Activated CD4-positive, alpha-beta T cell treated with anti-CD3 and anti-CD28 coated beads, Interleukin-2, Interleukin-6, amounts not matched to agents 100 ng/mL and 50 ng/mL, durations not matched to agents 16 hours and 8 hours (primary cell): ENCODE results near the gene INSIG1.

ENCODE experiments used
- DNase-seq: peaks from one replicate; pipeline ENCODE4 v3.0.0-alpha.2; 2020

The INSIG1 gene

DNA sequence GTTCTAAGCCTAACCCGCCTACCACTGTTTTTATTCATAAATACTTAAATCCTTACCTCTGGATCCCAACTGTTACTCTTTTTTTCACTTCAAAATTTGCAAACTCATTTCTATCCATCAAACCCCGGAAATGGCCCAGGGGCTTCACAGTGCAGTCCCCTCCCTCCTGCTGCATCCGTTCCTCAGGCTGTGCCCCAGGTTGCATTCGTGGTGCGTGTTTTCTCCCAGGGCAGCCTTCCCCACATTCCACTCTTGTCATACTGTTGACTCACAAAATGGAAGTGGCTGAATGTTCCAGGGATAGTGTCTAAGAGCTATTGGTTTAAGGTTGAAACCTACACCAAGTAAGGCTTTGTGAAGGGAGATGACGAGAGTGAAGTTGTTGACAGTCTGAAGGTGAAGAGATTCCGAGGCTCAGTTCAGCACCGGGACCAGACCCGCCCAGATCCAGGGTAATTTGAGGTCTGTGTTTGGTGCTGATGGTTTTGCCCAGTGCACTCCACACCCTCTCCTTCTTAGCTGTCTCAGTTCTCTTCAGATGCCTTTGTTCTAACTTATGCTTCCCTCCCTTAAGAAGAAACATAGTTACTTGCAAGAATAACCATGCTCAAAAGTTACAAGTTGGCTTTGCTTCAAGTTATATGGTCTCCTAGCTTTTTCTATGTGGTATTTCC is 7.7 kb downstream of the INSIG1 start:
- DNase-seq: no peak

- DNase-seq: no peak
Observed at GRCh38 chr7:155306673-155307470, 9.2 kb downstream of the INSIG1 start.

DNA sequence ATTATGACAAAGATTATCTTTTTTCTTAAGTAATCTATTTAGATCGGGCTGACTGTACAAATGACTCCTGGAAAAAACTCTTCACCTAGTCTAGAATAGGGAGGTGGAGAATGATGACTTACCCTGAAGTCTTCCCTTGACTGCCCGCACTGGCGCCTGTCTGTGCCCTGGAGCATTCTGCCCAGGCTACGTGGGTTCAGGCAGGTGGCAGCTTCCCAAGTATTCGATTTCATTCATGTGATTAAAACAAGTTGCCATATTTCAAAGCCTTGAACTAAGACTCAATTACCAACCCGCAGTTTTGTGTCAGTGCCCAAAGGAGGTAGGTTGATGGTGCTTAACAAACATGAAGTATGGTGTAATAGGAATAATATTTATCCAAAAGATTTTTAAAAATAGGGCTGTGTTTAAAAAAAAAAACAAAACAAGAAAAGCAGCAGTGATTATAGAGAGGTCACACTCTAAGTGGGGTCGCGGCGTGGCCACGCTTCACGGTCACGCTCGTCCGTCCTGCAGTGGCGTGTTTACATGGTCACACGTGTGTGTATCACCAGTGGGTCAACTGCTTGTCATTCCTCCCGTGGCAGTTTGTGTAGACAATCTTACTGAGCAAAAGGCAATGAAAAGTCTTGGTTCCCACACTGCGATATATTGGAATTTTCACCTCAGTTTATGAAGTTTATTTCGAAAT is 10.8 kb downstream of the INSIG1 start:
- DNase-seq: no peak

- no peak for DNase-seq
Observed at GRCh38 chr7:155309021-155309338, 11.3 kb downstream of the INSIG1 start.

DNA sequence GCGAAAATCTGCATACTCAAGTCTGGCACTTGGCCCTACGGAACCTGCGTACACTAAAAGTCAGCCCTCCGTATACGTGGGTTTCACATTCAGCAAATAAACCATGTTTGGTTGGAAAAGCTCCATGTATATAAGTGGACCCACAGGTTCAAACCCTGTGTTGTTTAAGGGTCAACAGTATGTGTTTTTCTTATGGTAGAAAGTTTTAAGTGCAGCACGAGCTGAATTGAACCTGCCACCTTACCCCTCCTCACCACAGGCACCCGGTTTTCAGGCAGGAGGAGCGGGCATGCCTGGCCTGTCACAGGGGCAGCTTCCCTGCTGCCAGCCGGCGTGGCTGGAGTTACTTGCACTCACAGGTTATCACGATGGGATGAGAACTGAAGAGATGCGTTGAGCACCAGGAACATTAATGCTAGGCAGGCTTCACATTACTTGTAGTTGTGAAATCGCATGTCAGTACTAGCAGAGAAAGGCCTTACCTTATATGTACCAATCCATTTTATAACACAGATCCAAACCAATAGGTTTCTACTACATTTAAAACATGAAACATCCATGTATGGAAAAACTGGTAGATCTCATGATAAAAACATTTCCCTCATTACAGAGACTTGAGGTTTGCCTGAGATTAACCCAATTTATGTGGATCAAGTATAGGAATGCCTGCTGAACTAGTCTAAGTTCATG is 12.9 kb downstream of the INSIG1 start:
- no peak for DNase-seq

DNA sequence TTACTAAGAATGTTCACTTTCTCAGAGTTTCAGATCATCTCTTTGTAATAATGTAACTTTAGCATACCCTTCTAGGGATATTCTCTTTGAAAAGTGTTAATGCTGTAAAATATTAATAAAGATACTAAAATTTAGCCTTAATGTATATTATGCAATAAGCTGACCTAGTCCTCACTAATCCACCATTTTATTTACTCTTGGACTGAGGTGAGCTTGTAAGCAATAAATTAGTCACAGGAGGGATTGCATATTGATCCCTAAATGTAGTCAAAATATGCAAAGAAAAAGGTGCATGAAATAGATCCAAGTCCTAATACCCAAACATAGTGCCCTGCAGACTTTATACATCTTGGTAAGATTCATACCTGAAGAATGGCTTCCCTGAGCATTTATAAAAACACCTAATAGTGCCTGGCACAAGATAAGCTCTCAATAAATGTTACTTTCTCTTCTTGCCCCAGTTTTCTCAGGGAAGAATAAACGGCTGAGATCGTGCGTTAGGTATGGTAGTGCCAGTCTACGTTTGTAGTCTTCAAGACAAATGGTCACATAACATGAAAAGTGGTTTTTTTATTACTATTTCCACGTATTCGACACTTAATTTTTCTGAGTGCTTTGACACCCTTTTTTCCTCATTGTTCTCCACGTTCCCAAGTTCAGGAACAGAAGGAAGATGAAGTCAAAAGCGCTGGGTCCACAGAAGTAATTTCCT is 14.3 kb downstream of the INSIG1 start:
- DNase-seq: no peak

DNA sequence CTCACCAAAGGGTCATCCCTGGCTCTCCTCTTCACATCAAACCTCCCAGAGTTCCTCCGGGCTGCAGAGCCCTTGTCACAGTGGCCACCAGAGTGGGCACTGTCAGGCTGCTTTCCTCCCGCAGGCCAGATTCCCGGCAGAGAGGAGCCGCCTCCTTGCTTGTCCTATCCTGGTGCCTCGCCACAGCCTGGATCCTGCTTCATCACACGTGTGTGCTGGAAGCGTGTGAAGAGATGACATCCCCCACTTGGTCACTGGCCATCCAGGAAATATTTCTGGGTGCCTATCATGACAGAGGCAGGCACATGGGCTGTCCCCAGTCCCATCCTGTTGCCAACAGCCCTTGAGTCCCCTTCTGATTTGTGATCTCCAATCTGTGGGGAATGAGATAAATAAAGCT is 15.0 kb downstream of the INSIG1 start:
- DNase-seq: no peak

GRCh38 chr7:155313096-155313495 is 15.4 kb downstream of the INSIG1 start:
- no peak for DNase-seq

- no peak for DNase-seq
Observed at GRCh38 chr7:155315977-155316376, 18.3 kb downstream of the INSIG1 start.

DNA sequence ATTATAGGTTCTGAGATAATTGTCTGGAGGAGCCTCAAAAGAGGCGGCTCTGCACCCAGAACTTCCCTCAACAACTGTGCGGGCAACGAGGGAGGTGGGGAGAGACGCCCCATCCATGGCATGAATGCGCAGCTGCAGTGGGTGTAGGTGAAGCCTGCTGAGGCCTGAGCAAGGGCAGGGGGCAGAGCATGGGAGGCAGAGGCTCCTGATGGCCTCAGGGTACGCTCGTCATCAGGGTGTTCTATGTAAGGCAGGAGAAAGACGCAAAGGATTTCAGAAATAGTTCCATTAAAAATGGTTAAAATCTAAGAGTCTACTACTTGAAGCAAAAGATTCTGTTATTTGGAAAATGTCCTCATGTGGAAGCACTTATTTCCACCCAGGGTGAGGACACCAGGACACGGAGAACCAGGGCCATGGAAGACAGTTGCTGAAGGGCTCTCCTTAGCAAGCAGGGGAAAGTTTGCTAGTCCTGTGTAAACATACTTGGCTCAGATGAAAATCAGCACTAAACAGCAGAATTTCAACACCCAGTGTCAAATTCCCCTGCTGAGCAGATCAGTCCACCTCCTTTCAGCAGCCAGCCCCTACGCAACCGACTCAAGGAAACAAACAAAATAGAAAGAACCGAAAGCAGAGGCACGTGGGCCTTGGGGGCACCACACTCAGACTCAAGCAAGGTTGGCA is 18.9 kb downstream of the INSIG1 start:
- no peak for DNase-seq

DNA sequence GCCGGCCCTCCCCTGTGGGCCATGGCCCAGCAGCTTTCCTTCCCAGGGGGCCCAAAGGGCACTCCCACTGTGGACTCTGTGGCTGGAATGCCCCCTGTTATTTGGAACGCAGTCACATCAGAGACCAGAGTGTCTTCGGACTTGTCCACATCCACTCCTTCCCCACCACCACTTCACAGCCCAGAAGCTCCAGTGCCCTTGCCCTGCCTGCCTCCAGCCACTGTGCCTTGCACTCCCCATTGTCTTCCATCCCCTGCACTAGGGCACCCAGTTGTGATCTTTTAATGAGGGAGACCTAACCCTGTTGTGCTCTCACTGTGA is 19.4 kb downstream of the INSIG1 start:
- DNase-seq: no peak

DNA sequence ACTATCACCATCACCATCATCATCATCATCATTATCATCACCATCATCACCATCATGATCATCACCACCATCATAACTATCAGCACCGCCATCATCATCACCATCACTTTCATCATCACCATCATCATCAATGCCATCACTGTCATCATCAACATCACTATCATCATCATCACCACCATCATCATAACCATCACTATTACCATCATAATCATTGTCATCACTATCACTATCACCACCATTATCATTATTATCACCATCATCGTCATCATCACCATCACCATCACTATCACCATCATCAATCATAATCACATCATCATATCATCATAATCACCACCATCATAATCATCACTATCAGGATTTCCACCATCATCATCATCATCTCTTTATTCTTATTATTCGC is 20.6 kb downstream of the INSIG1 start:
- DNase-seq: no peak

GRCh38 chr7:155322530-155322929 is 24.9 kb downstream of the INSIG1 start:
- no peak for DNase-seq

DNA sequence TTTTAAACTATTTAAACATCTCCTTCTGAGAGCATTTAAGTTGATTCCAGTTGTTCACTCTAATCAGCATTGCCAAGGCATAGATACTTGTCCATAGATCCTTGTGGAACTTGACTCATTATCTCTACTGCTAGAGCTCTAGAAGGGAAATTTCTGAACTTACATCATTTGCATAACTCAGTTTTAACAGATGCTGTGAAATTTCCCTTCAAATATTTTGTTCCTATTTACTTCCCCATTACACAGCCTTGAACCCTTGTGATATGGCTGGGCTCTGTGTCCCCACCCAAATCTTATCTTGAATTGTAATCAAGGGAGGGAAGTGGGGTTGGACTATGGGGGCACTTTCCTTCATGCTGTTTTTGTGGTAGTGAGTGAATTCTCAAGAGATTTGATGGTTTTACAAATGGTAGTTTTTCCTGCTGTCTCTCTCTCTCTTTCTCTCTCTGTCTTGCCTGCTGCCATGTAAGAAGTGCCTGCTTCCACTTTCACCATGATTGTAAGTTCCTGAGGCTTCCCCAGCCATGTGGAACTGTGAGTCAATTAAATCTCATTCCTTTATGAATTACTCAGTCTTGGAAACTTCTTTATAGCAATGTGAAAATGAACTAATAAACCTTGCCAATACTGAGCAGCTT is 25.4 kb downstream of the INSIG1 start:
- DNase-seq: no peak

GRCh38 chr7:155324012-155324917 is 26.6 kb downstream of the INSIG1 start:
- DNase-seq: no peak

GRCh38 chr7:155324918-155325235 is 27.2 kb downstream of the INSIG1 start:
- no peak for DNase-seq

DNA sequence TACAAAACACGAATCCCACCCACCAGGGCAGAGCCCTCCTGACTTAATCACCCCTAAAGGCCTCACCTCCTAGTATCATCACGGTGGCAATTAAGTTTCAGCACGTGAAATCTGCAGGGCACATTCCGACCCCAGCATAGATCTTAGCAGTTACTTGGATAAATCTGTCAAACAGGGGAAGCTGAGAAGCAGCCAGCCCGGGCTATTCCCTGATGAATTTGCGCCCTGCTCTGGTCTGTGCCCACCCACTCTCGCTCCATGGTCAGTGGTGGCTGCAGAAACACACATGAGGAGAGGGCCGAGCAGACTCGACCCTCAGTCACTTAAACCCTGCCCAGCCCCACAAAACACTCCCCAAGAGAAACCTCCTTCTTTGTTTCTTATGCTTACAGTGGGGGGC is 28.7 kb downstream of the INSIG1 start:
- DNase-seq: no peak

- DNase-seq: no peak
Observed at GRCh38 chr7:155327590-155328320, 30.1 kb downstream of the INSIG1 start.

- DNase-seq: no peak
Observed at GRCh38 chr7:155329225-155329624, 31.5 kb downstream of the INSIG1 start.

DNA sequence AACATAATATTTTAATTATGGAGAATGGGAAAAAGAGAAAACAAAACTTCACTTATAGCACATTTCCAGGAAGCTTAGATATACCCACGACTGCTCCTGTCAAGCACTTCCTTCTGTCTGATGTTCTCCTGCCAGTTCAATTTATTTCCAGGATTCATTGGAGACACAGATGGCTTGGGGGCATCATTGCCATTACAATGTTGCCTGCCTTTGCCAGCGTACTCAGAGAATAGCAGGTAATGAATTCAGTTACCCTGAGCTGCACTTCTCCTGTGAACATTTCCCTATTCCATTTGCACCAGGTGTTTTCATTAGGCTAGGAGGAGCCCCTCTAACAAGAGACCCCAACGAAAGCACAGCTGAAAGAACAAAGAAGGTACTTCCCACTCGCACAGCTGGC is 33.7 kb downstream of the INSIG1 start:
- no peak for DNase-seq
